ENCODE results near the gene SP7. TPM values are rescaled to one million over a fixed set of nuclear protein-coding genes. Genes with fewer than 3 reads are reported as not detected.

Gene SP7
- total and polyA plus RNA-seq, 9 of the 15 experiments (the other 6 are each of a cell fraction or from before 2014, with no cell fraction given), result 0.04 TPM; not detected in 8

- TF ChIP-seq UBTF (IDR thresholded peaks at IDR 0.05; ENCODE audit: borderline replicate concordance in 1 of 2, low read depth in 2 of 2, low read length in 2 of 2), result no peak
- TF ChIP-seq MECOM (CRISPR knock-in tag; IDR thresholded peaks at IDR 0.05), result no peak
- no peak for TF ChIP-seq POLR2B (IDR thresholded peaks at IDR 0.05; ENCODE audit: low read depth, partially characterized antibody)
- TF ChIP-seq PHF20 (IDR thresholded peaks at IDR 0.05; ENCODE audit: partially characterized antibody), result no peak
- no peak for TF ChIP-seq ZNF561 (CRISPR knock-in tag; conservative IDR thresholded peaks at IDR 0.05)
- no peak for TF ChIP-seq PATZ1 (CRISPR knock-in tag; IDR thresholded peaks at IDR 0.05; ENCODE audit: borderline replicate concordance)
- no peak for TF ChIP-seq IRF9 (tag; IDR thresholded peaks at IDR 0.05)
- TF ChIP-seq SMARCC2 (IDR thresholded peaks at IDR 0.05; ENCODE audit: low read depth), result peak; percentile 61; the same call in 1 of the 2 replicates
- TF ChIP-seq TAL1 (IDR thresholded peaks at IDR 0.05), result no peak
- peak; percentile 81 for TF ChIP-seq MAFK (IDR thresholded peaks at IDR 0.05; ENCODE audit: low read length)
- TF ChIP-seq RUNX1 (IDR thresholded peaks at IDR 0.05; ENCODE audit: low read depth), result no peak
- TF ChIP-seq ZNF175 (CRISPR knock-in tag; IDR thresholded peaks at IDR 0.05; ENCODE audit: low read depth), result no peak
- TF ChIP-seq ZNF644 (tag; IDR thresholded peaks at IDR 0.05; ENCODE audit: low read depth), result peak; percentile 59; the same call in 1 of the 2 replicates
- no peak for TF ChIP-seq CEBPZ (IDR thresholded peaks at IDR 0.05; ENCODE audit: borderline replicate concordance, low read depth, low read length)
- TF ChIP-seq EP300 (IDR thresholded peaks at IDR 0.05; ENCODE audit: low read length), result no peak; the same call in 1 of the 2 replicates
- no peak for TF ChIP-seq CTBP1 (IDR thresholded peaks at IDR 0.05; ENCODE audit: borderline replicate concordance)
- no peak for TF ChIP-seq BDP1 (IDR thresholded peaks at IDR 0.05; ENCODE audit: insufficient read depth, insufficient read length)
- TF ChIP-seq BRD9 (IDR thresholded peaks at IDR 0.05; ENCODE audit: low read depth, partially characterized antibody), result no peak
- no peak for TF ChIP-seq ZNF740 (CRISPR knock-in tag; IDR thresholded peaks at IDR 0.05)
- no peak for TF ChIP-seq ZNF740 (tag; IDR thresholded peaks at IDR 0.05)
- TF ChIP-seq MCM7 (IDR thresholded peaks at IDR 0.05), result no peak
These were observed 37.1 kb downstream of the SP7 start (continued) for GRCh38 chr12:53299101-53299453.

Measured in K562 (cell line).